Measurements from ENCODE around the gene ARF3. TPM values are rescaled to one million over a fixed set of nuclear protein-coding genes. Genes with fewer than 3 reads are reported as not detected.

ARF3 gene
- total RNA-seq, 1 donor from 2014 or later = 36.3 TPM

- DNase-seq (ENCODE audit: low read depth in 2 of 2) = no peak
These were observed 9.0 kb upstream of the ARF3 start for GRCh38 chr12:48966177-48966895.

- DNase-seq (ENCODE audit: low read depth in 2 of 2) = peak in 1 of 2 donors; percentile 31
These were observed 8.1 kb upstream of the ARF3 start for GRCh38 chr12:48965298-48965838.

GRCh38 chr12:48961801-48962200, 4.5 kb upstream of the ARF3 start:
- DNase-seq (ENCODE audit: low read depth in 2 of 2) = peak in 1 of 2 donors; percentile 41

- DNase-seq (ENCODE audit: low read depth in 2 of 2) = peak in 1 of 2 donors; percentile 61
These were observed 4.0 kb upstream of the ARF3 start for GRCh38 chr12:48961331-48961730.

- DNase-seq (ENCODE audit: low read depth in 2 of 2) = no peak
These were observed 3.5 kb upstream of the ARF3 start for GRCh38 chr12:48960834-48961233.

GRCh38 chr12:48958049-48958388, 732 bp upstream of the ARF3 start:
- DNase-seq (ENCODE audit: low read depth in 2 of 2) = no peak

- DNase-seq (ENCODE audit: low read depth in 2 of 2) = peak; percentile 68 to 98
These were observed 777 bp downstream of the ARF3 start for GRCh38 chr12:48956279-48957140.

GRCh38 chr12:48954841-48955501, 2.3 kb downstream of the ARF3 start:
- no peak for DNase-seq (ENCODE audit: low read depth in 2 of 2)

- DNase-seq (ENCODE audit: low read depth in 2 of 2) = no peak
These were observed 3.2 kb downstream of the ARF3 start for GRCh38 chr12:48954061-48954460.

- no peak for DNase-seq (ENCODE audit: low read depth in 2 of 2)
These were observed 4.6 kb downstream of the ARF3 start for GRCh38 chr12:48952691-48953090.

GRCh38 chr12:48947727-48948126, 9.6 kb downstream of the ARF3 start:
- DNase-seq (ENCODE audit: low read depth in 2 of 2) = no peak

- no peak for DNase-seq (ENCODE audit: low read depth in 2 of 2)
These were observed 10.3 kb downstream of the ARF3 start for GRCh38 chr12:48946943-48947342.

GRCh38 chr12:48946205-48946604, 11.1 kb downstream of the ARF3 start:
- peak in 1 of 2 donors; percentile 36 for DNase-seq (ENCODE audit: low read depth in 2 of 2)

GRCh38 chr12:48943221-48943620, 14.1 kb downstream of the ARF3 start:
- DNase-seq (ENCODE audit: low read depth in 2 of 2) = no peak

- DNase-seq (ENCODE audit: low read depth in 2 of 2) = peak in 1 of 2 donors; percentile 39
These were observed 17.1 kb downstream of the ARF3 start for GRCh38 chr12:48940181-48940580.

GRCh38 chr12:48938805-48939204, 18.5 kb downstream of the ARF3 start:
- DNase-seq (ENCODE audit: low read depth in 2 of 2) = no peak

- no peak for DNase-seq (ENCODE audit: low read depth in 2 of 2)
These were observed 20.1 kb downstream of the ARF3 start for GRCh38 chr12:48937170-48937569.

GRCh38 chr12:48936379-48936979, 20.8 kb downstream of the ARF3 start:
- peak; percentile 77 to 79 for DNase-seq (ENCODE audit: low read depth in 2 of 2)

- peak; percentile 18 to 31 for DNase-seq (ENCODE audit: low read depth in 2 of 2)
These were observed 23.0 kb downstream of the ARF3 start for GRCh38 chr12:48934312-48934706.

- DNase-seq (ENCODE audit: low read depth in 2 of 2) = no peak
These were observed 23.5 kb downstream of the ARF3 start for GRCh38 chr12:48933664-48934311.

GRCh38 chr12:48932878-48933277, 24.4 kb downstream of the ARF3 start:
- no peak for DNase-seq (ENCODE audit: low read depth in 2 of 2)
